ENCODE measurements around the gene ANKS6.

GRCh38 chr9:98767915-98768314 is 28.4 kb downstream of the ANKS6 start:
- TF ChIP-seq POLR2A (IDR thresholded peaks at IDR 0.05), result no peak
- TF ChIP-seq CTCF (IDR thresholded peaks at IDR 0.05), result no peak
